GM12874 (cell line): ENCODE measurements around the gene FOLR1.

ENCODE experiments used
- TF ChIP-seq, protein P1 (sequence below): IDR thresholded peaks from 2 replicates; pipeline ENCODE4 v1.5.1; 2011; ENCODE audit warnings: low read depth, mild to moderate bottlenecking, control low read depth, low read length, moderate library complexity; ENCODE audit not compliant: insufficient read depth

The FOLR1 gene

DNA sequence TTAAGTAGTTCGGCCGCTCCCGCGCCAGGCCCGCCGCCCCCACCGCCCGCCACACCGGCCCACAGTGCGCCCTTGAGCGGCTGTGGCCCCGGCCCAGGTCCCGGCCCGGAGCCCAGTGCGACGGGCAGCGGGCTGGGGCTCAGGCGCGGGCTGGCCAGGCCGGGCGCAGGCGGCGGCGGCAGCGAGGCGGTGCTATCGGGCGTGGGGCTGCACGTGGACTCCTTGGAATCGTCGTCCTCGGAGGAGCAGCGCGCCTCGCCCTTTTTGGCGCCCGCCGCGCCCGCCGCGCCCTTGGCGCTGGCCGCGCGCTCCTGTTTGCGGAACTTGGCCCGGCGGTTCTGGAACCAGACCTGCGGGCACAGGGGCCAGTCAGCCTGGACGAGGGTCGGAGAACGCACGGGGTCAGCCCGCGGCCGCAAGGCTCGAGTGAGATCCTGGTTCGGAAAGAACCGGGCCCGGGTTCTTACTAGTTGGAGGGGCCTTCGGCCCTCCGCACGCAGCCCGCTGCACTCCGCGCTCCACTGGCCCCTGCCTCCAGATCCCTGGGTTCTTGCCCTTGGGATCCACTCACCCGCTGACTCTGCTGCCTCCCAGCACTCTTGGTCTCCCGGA lies 48.0 kb downstream of the FOLR1 start:
- TF ChIP-seq, protein P1, sequence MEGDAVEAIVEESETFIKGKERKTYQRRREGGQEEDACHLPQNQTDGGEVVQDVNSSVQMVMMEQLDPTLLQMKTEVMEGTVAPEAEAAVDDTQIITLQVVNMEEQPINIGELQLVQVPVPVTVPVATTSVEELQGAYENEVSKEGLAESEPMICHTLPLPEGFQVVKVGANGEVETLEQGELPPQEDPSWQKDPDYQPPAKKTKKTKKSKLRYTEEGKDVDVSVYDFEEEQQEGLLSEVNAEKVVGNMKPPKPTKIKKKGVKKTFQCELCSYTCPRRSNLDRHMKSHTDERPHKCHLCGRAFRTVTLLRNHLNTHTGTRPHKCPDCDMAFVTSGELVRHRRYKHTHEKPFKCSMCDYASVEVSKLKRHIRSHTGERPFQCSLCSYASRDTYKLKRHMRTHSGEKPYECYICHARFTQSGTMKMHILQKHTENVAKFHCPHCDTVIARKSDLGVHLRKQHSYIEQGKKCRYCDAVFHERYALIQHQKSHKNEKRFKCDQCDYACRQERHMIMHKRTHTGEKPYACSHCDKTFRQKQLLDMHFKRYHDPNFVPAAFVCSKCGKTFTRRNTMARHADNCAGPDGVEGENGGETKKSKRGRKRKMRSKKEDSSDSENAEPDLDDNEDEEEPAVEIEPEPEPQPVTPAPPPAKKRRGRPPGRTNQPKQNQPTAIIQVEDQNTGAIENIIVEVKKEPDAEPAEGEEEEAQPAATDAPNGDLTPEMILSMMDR = no peak

DNA sequence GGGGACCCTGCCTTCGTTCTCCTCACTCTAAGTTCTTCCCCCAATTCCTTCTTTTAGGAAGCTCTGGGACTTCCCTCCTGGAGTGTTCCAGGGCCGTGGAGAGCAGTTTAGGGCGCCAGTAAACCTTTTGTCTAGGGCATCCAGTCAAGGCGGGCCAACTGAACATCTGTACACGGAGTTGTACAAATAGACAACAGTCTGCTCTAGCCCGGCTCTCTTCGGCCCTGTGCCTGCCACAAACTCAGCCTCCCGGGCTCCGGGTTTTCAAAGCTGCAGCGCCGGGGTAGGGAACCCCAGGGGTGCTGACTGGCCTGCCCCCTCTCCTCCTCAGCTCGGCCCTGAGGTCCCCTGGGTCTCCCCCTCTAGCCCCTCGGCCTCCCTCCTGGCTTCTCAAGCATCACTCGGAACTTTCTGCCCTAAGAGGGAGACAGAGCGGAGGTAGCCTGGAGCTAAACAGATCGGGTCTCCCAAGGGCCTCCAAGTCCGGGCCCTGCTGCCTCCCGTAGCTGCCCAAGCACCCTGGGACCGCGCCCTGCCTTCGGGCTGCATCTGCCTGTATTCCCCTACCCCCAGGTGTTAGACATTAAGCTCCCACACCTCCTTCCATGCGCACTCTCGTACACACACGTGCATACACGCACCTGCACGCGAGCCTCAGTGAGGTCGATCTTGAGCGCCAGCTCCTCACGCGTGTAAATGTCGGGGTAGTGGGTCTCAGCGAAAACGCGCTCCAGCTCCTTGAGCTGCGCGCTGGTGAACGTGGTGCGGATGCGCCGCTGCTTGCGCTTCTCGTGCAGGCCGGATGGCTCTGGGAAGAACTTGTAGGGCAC lies 48.7 kb downstream of the FOLR1 start:
- TF ChIP-seq, protein P1 = no peak

DNA sequence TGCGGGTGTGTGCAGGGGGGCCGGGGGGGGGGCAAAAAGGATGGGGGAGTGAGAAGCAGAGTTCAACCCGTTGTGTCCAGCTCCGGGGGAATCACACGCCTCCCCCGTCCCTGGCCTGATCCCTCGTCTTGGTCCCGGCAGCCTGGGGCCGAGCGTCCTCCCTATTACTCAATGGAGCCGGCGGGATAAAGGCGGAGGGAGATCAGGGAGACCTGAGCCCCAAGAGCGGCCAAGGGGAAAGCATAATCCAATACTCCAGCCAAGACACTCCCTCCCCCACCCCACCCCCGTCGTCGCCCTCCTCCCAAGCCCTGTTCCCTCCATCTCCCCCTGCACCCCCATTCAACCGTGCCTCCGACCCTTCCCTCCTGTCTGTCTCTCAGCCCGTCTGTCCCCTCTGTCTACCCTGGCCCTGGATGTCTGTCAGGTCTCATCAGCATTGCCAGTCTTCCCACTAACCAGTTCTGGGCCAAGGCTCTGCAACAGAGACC lies 49.4 kb downstream of the FOLR1 start:
- TF ChIP-seq, protein P1 = no peak

DNA sequence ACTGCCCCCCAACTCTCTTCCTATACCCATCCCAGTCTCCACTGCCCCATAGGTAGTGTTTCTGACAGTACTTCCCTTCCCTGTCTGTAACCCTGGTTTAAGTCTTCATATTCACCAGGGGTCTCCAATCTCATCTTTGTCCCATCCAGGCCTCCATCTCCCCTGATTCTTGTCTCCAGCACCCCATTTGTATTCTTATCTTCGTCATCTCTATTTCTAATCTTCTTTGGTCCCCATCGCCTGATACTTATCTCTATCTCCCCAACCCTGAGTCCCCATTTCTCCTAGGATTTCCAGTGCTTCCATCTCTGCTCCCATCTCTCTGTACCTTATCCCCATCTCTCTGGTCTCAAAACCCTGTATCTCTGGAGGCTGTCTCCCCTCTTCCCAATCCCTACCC lies 50.2 kb downstream of the FOLR1 start:
- TF ChIP-seq, protein P1 = no peak

DNA sequence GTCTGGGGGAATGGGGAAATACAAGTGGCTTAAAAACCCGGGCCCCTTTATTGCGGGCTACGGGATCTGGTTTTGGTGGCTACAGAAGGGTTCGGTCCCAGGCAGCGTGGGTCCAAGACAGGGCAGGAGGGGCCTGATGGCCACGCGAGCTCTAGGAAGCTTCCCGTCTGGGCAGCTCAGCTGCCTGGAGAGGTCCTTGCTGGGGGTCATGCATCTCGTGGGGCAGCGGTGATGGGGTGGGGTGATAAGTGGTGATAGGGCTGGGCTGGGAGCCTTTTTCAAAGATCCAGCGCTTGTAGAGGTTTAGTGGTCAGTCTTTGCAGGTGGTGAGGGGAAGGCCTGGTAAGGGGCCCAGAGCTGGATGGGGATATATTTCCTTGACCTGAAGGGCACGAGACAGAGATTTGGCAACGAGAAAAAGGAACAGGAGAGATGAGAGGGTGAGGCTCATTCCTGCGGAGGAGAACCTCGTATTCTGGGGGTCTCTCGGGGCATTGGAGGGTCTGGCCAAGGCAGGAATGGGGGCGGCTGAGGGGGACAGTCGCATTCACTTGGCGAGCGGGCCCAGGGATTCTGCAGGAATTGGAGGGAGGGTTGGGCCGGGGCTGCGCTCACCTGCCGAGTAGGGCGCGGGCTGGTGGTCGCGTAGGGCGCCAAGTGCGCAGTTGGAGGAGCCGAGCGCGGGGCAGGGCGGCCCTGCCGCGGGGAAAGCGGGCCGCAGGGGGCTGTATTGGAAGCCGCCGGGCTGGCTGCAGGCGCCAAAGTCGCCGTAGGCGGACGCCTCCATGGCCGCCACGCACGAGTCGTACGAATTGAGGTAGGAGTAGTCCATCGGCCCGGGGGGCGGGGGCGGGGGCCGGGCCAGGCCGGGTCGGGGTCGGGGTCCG lies 51.5 kb downstream of the FOLR1 start:
- TF ChIP-seq, protein P1 = no peak

DNA sequence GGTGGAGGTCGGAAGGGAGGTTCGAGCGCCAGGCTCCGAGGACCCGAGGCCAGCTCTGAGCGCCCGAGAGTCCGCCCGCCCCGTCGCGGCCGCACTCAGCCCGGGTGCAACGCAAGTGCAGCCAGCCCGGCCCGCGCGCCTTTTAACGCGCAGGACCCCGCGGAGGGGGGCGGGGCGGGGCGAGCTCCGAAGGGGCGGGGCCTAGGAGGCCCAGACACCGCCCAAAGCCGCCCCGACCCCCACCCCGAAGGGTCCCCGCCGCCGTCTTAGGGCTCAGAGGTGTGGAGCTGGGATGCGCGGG lies 52.1 kb downstream of the FOLR1 start, which contains the start of gene PHOX2A:
TSS of gene PHOX2A (minus strand) at position 117 of the 301 bp plus-strand sequence. CDS start 172 bp downstream, outside the sequence.
- TF ChIP-seq, protein P1 = no peak
